IMR-90 (cell line): ENCODE results near the gene ZNF821. TPM values are rescaled to one million over a fixed set of nuclear protein-coding genes. Genes with fewer than 3 reads are reported as not detected.
A peak's percentile ranks its signal among the peaks of the same experiment; 100 is the strongest.

Experiments
- ATAC-seq: fragments of 200-7000 bp; cut with Tn5 transposase; 2 replicates; pipeline ENCODE4 v1.9.1; 2020; ENCODE audit warnings: low read depth, mild to moderate bottlenecking, moderate library complexity
- BruUV-seq: library from RNA; stranded (reverse); fragments of 400-500 nt; replicated peaks from 2 replicates; lab custom pipeline; 2021; lab: Mats Ljungman, UMichigan
- CTCF ChIA-PET: fragments of 300-600 bp; formaldehyde crosslinking; extraction: SDS; loops from one replicate; lab custom pipeline; 2021; ENCODE audit warnings: antibody characterized with exemption; lab: Yijun Ruan, JAX
- POLR2A ChIA-PET: fragments of 300-600 bp; sonication (Branson Sonifier 250); formaldehyde crosslinking; loops from one replicate; lab custom pipeline; 2022; ENCODE audit warnings: antibody characterized with exemption; ENCODE audit not compliant: unreplicated experiment; lab: Charles Lee
- DNase-seq: peaks from one replicate; pipeline ENCODE4 v3.0.0; 2013
- H2AFZ ChIP-seq: replicated peaks from 2 replicates; pipeline ENCODE3; 2013; ENCODE audit warnings: low read length, mild to moderate bottlenecking; ENCODE audit not compliant: poor library complexity
- H2AK5ac ChIP-seq: 2 replicates; pipeline ENCODE4 v1.6.1; 2013; ENCODE audit warnings: low read depth, low read length, inconsistent platforms
- H2AK9ac ChIP-seq: replicated peaks from 2 replicates; pipeline ENCODE3; 2013; ENCODE audit warnings: mild to moderate bottlenecking, low read depth, low read length, moderate library complexity; ENCODE audit not compliant: poor library complexity
- H2BK120ac ChIP-seq: 2 replicates; pipeline ENCODE4 v1.6.1; 2013; ENCODE audit warnings: low read depth, low read length, inconsistent platforms
- H2BK15ac ChIP-seq: 3 replicates; pipeline ENCODE4 v1.6.1; 2013; ENCODE audit warnings: low read depth, low read length, inconsistent platforms
- H2BK20ac ChIP-seq: 2 replicates; pipeline ENCODE4 v1.6.1; 2013; ENCODE audit warnings: low read depth, mild to moderate bottlenecking, inconsistent platforms, low read length, moderate library complexity
- H2BK5ac ChIP-seq: 2 replicates; pipeline ENCODE4 v1.6.1; 2013; ENCODE audit warnings: mild to moderate bottlenecking, low read depth, low read length, inconsistent platforms; ENCODE audit not compliant: poor library complexity, severe bottlenecking
- H3K14ac ChIP-seq: replicated peaks from 2 replicates; pipeline ENCODE4 v1.6.1; 2013; ENCODE audit warnings: low read depth, low read length, inconsistent platforms
- H3K18ac ChIP-seq: 2 replicates; pipeline ENCODE4 v1.6.1; 2013; ENCODE audit warnings: low read depth, low read length, control low read depth
- H3K23ac ChIP-seq: 2 replicates; pipeline ENCODE4 v1.6.1; 2013; ENCODE audit warnings: low read depth, low read length, inconsistent platforms
- H3K27ac ChIP-seq: 2 replicates; pipeline ENCODE4 v1.5.1; 2013; ENCODE audit warnings: mild to moderate bottlenecking, control low read depth, low read length; ENCODE audit not compliant: insufficient read depth
- H3K27me3 ChIP-seq: 2 replicates; pipeline ENCODE4 v1.6.1; 2013; ENCODE audit warnings: low read length; ENCODE audit not compliant: control insufficient read depth, insufficient read depth
- H3K36me3 ChIP-seq: 2 replicates; pipeline ENCODE4 v1.6.1; 2013; ENCODE audit warnings: low read length, mixed read lengths; ENCODE audit not compliant: control insufficient read depth, insufficient read depth
- H3K4ac ChIP-seq: 2 replicates; pipeline ENCODE4 v1.6.1; 2013; ENCODE audit warnings: low read depth, low read length, inconsistent platforms
- H3K4me1 ChIP-seq: 2 replicates; pipeline ENCODE4 v1.6.1; 2013; ENCODE audit warnings: low read length, mixed read lengths; ENCODE audit not compliant: control insufficient read depth, insufficient read depth
- H3K4me2 ChIP-seq: 2 replicates; pipeline ENCODE4 v1.6.1; 2013; ENCODE audit warnings: low read depth, mild to moderate bottlenecking, control low read depth, low read length, moderate library complexity
- H3K4me3 ChIP-seq: 2 replicates; pipeline ENCODE4 v1.5.1; 2013; ENCODE audit warnings: low read depth, mild to moderate bottlenecking, control low read depth, low read length, moderate library complexity; ENCODE audit not compliant: insufficient read depth
- H3K56ac ChIP-seq: 2 replicates; pipeline ENCODE4 v1.6.1; 2013; ENCODE audit warnings: low read length, inconsistent platforms; ENCODE audit not compliant: insufficient read depth; ENCODE audit errors: extremely low read depth
- H3K79me1 ChIP-seq, 2 experiments: 2 replicates each; pipeline ENCODE4 v1.6.1; 2013; ENCODE audit warnings: low read length in 2 of 2, inconsistent platforms in 1 of 2, low read depth in 1 of 2
- H3K9ac ChIP-seq: 2 replicates; pipeline ENCODE4 v1.6.1; 2013; ENCODE audit warnings: low read depth, low read length, control low read depth
- H3K9me1 ChIP-seq: 2 replicates; pipeline ENCODE4 v1.6.1; 2013; ENCODE audit warnings: low read length, inconsistent platforms; ENCODE audit not compliant: insufficient read depth
- H3K9me3 ChIP-seq: 2 replicates; pipeline ENCODE4 v1.6.1; 2013; ENCODE audit warnings: low read length; ENCODE audit not compliant: control insufficient read depth, insufficient read depth
- H4K20me1 ChIP-seq: 2 replicates; pipeline ENCODE4 v1.6.1; 2013; ENCODE audit warnings: low read length, inconsistent platforms; ENCODE audit not compliant: insufficient read depth
- H4K5ac ChIP-seq: 2 replicates; pipeline ENCODE4 v1.6.1; 2013; ENCODE audit warnings: mild to moderate bottlenecking, low read depth, low read length, control low read depth
- H4K8ac ChIP-seq, 2 experiments: 2 replicates each; pipeline ENCODE4 v1.6.1; 2013; ENCODE audit warnings: low read depth in 2 of 2, low read length in 2 of 2, control low read depth in 1 of 2, inconsistent platforms in 1 of 2
- H4K91ac ChIP-seq: 2 replicates; pipeline ENCODE4 v1.6.1; 2013; ENCODE audit warnings: low read depth, low read length, inconsistent platforms; ENCODE audit not compliant: insufficient read depth
- CEBPB ChIP-seq: IDR thresholded peaks from 2 replicates; pipeline ENCODE4 v1.6.1; 2012; ENCODE audit warnings: low read depth, low read length, improper control_type of control experiment
- CHD1 ChIP-seq: IDR thresholded peaks from 2 replicates; pipeline ENCODE4 v1.6.1; 2012; ENCODE audit warnings: low read depth, low read length, improper control_type of control experiment
- CTCF ChIP-seq: conservative IDR thresholded peaks from 2 replicates; pipeline ENCODE4 v1.5.1; 2012; ENCODE audit warnings: mild to moderate bottlenecking, low read depth, low read length, improper control_type of control experiment
- NFE2L2 ChIP-seq: fragments of 150-350 bp; IDR thresholded peaks from 2 replicates; pipeline ENCODE4 v1.6.1; 2016; ENCODE audit warnings: low read depth, mild to moderate bottlenecking, low read length
- RAD21 ChIP-seq: IDR thresholded peaks from 2 replicates; pipeline ENCODE4 v1.6.1; 2012; ENCODE audit warnings: low read length, improper control_type of control experiment
- RFX5 ChIP-seq: IDR thresholded peaks from 2 replicates; pipeline ENCODE4 v1.8.0; 2012; ENCODE audit warnings: low read depth, mild to moderate bottlenecking, low read length, moderate library complexity
- USF2 ChIP-seq: fragments of 150-350 bp; IDR thresholded peaks from 2 replicates; pipeline ENCODE4 v1.6.1; 2017; ENCODE audit warnings: mild to moderate bottlenecking, antibody characterized with exemption, low read length, low read depth
- WGBS, 2 experiments: methylation state at CpG; one replicate each; pipeline versions ENCODE4 v1.1.5 to v1.1.7; 2013; ENCODE audit warnings: missing lambda C conversion rate in 2 of 2; ENCODE audit not compliant: insufficient read length in 1 of 2; ENCODE audit errors: extremely low coverage in 2 of 2; 5-methylcytosine and 5-hydroxymethylcytosine counted together
- dilution Hi-C: fragments of 300-500 bp; cut with HindIII; formaldehyde crosslinking; loops from one replicate; pipeline ENCODE4 v1.14.3; 2018; ENCODE audit warnings: low sequenced_read_pairs; ENCODE audit not compliant: unreplicated experiment
- in situ Hi-C: fragments of 300-500 bp; cut with MboI; formaldehyde crosslinking; loops from 3 replicates; pipeline ENCODE4 v1.14.3; 2019; ENCODE audit warnings: low sequenced_read_pairs, inconsistent platforms, mixed read lengths
- intact Hi-C: fragments of 100-400 bp; cut with micrococcal nuclease; formaldehyde crosslinking; loops from 2 replicates; pipeline ENCODE4 v1.10.0; 2022
- polyA plus RNA-seq, 3 experiments: library from polyadenylated mRNA; depleted of rRNA; stranded (reverse); fragments of >200 nt; gene quantifications; 2 replicates each; pipeline ENCODE4 v1.2.3, GENCODE V29; 2012; ENCODE audit warnings: low replicate concordance in 1 of 3
- total RNA-seq: library from RNA; depleted of rRNA; stranded (reverse); fragments of >200 nt; gene quantifications from 2 replicates; pipeline ENCODE4 v1.2.3, GENCODE V29; 2012

The ZNF821 gene
- total and polyA plus RNA-seq, 2 of the 4 experiments (the other 2 are of a cell fraction): 5.9 to 6.0 TPM

- dilution Hi-C loops: no loop called here
- DNase-seq (peak; percentile 76), ATAC-seq (peak; percentile 13)
- Histone ChIP-seq H4K8ac (peak overlapping the region; percentile 85 to 88), H3K23ac (peak overlapping the region; percentile 91), H2AFZ (peak overlapping the region; percentile 95), H2AK9ac (peak overlapping the region; percentile 90), H2BK15ac (peak overlapping the region; percentile 50; the same call in 1 of the 3 replicates), H2AK5ac (peak overlapping the region; percentile 76; the same call in 1 of the 2 replicates), H4K20me1 (peaks cover 36% of the 10 kb centered on the region), H3K9ac (peak overlapping the region; percentile 89), H4K5ac (peak overlapping the region; percentile 55), H3K79me1 (no peaks in the 10 kb centered on the region; a peak in 1 of 4 replicates), H3K4me2 (peak overlapping the region; percentile 84), H3K27me3 (no peaks in the 10 kb centered on the region), H3K9me1 (peaks cover 2% of the 10 kb centered on the region; the same call in 1 of the 2 replicates), H3K27ac (peak overlapping the region; percentile 97), H3K36me3 (0 out of 2 replicates have a peak, but pooled peaks cover 1% of the 10 kb centered on the region), H3K4ac (peak overlapping the region; percentile 93), H3K18ac (peak overlapping the region; percentile 77), H3K9me3 (no peaks in the 10 kb centered on the region), H2BK5ac (peak overlapping the region; percentile 84), H3K56ac (peak overlapping the region; percentile 92), H3K4me1 (peaks cover 2% of the 10 kb centered on the region), H2BK20ac (no peak overlapping the region), H3K14ac (peak overlapping the region; percentile 97), H4K91ac (peak overlapping the region; percentile 90), H3K4me3 (peak overlapping the region; percentile 80), H2BK120ac (peak overlapping the region; percentile 82)
- POLR2A ChIA-PET: interaction anchor here (0.6 to 0.7 kb wide), 3 partner anchors 11 to 99 kb away, joined by 8 to 11 read pairs (median 9); no protein-coding TSS in a partner anchor
- in situ Hi-C loops: no loop called here
- intact Hi-C loops: no loop called here
- TF ChIP-seq CTCF (0 out of 2 replicates have a peak, but pooled peaks have one; percentile 19), USF2 (no peak), NFE2L2 (no peak), CHD1 (0 out of 2 replicates have a peak, but pooled peaks have one; percentile 33), RFX5 (no peak), RAD21 (0 out of 2 replicates have a peak, but pooled peaks have one; percentile 14), CEBPB (peak; percentile 69)
- CTCF ChIA-PET: interaction anchor here (1.1 kb wide), 1 partner anchor 19 kb away, joined by 3 read pairs; no protein-coding TSS in a partner anchor
- 0% methylated on average over 8 of the region's 31 CpGs; no CpG with 5 or more reads in 1 of the 2 experiments for WGBS, 2 experiments
- no TSS peak for BruUV-seq
Measured at GRCh38 chr16:71894229-71894920, 10.4 kb upstream of the ZNF821 start.
